HG02938 (cell line): ENCODE results near the gene SPRYD7.

ENCODE experiments used
- ATAC-seq: cut with Tn5 transposase; IDR thresholded peaks from one replicate; pipeline ENCODE4 v1.9.1; 2021; ENCODE audit warnings: mild to moderate bottlenecking, moderate library complexity; ENCODE audit not compliant: unreplicated experiment

SPRYD7 gene

GRCh38 chr13:49864509-49864908, 71.6 kb downstream of the SPRYD7 start:
- no peak for ATAC-seq
